Measurements from ENCODE around the gene ATP6V0C. TPM values are rescaled to one million over a fixed set of nuclear protein-coding genes. Genes with fewer than 3 reads are reported as not detected.

Gene ATP6V0C
- total RNA-seq, 1 experiment from 2014 or later = 176 TPM

- no peaks in the 10 kb centered on the region for H3K27me3 ChIP-seq (ENCODE audit: insufficient read depth, low read length)
- H3K4ac ChIP-seq (ENCODE audit: low read depth, low read length) = no peak overlapping the region
- WGBS (ENCODE audit: extremely low coverage, insufficient read length, low lambda C conversion rate) = no CpG with 5 or more reads among the region's 6 CpGs
- no peak overlapping the region for H3K4me2 ChIP-seq (ENCODE audit: insufficient read depth, insufficient read length, low read length)
- TF ChIP-seq CTCF (conservative IDR thresholded peaks at IDR 0.05) = no peak
- DNase-seq = no peak
- H4K5ac ChIP-seq (ENCODE audit: insufficient read length, low read depth, low read length) = no peak overlapping the region
- H4K91ac ChIP-seq (ENCODE audit: insufficient read length, low read depth, low read length) = no peak overlapping the region
- no peak overlapping the region for H3K9ac ChIP-seq (ENCODE audit: extremely low read depth, insufficient read length, low read length)
- Mint-ChIP-seq H3K4me1 (peaks cover 3 to 5% of the 10 kb centered on the region in 2 experiments), H3K4me3 (no peak overlapping the region), H3K27ac (no peak overlapping the region), H3K9me3 (no peaks in the 10 kb centered on the region), H3K27me3 (ENCODE audit: low read depth) (no peaks in the 10 kb centered on the region), H3K36me3 (ENCODE audit: insufficient read depth in 1 of 3, low read depth in 3 of 3) (peaks cover 0 to 18% (median 4%) of the 10 kb centered on the region in 3 experiments; a peak in 4 of 7 replicates)
- no peak overlapping the region for H3K23ac ChIP-seq (ENCODE audit: insufficient read length, low read depth, low read length)
- H2AK5ac ChIP-seq (ENCODE audit: insufficient read length, low read length) = no peak overlapping the region
- no peak overlapping the region for H2BK12ac ChIP-seq (ENCODE audit: insufficient read length, low read depth, low read length)
- H3K56ac ChIP-seq (ENCODE audit: insufficient read length, low read depth, low read length) = no peak overlapping the region
- H3K27ac ChIP-seq (ENCODE audit: insufficient read length, low read depth, low read length) = no peak overlapping the region
- no peak overlapping the region for H2BK120ac ChIP-seq (ENCODE audit: low read depth, low read length, poor library complexity, severe bottlenecking)
- H2AFZ ChIP-seq (ENCODE audit: low read length) = no peak overlapping the region
- peaks cover 3% of the 10 kb centered on the region for H3K23me2 ChIP-seq (ENCODE audit: insufficient read length, low read depth, low read length, poor library complexity, severe bottlenecking)
- H3K18ac ChIP-seq (ENCODE audit: insufficient read length, low read depth, low read length) = no peak overlapping the region
- no peaks in the 10 kb centered on the region for H3K79me2 ChIP-seq (ENCODE audit: insufficient read depth, low read length)
- no peak overlapping the region for H2BK15ac ChIP-seq (ENCODE audit: low read depth, low read length)
- H3K79me1 ChIP-seq (ENCODE audit: insufficient read depth, low read depth, low read length, poor library complexity, severe bottlenecking) = no peaks in the 10 kb centered on the region
- no peak overlapping the region for H3K14ac ChIP-seq (ENCODE audit: insufficient read depth, low read length)
- no peak overlapping the region for H2BK20ac ChIP-seq (ENCODE audit: low read depth, low read length, poor library complexity, severe bottlenecking)
- no peak overlapping the region for H3T11ph ChIP-seq (ENCODE audit: low read length)
- H3K4me1 ChIP-seq (ENCODE audit: insufficient read depth, low read length) = no peaks in the 10 kb centered on the region
- no peak overlapping the region for H2BK5ac ChIP-seq (ENCODE audit: insufficient read length, low read length)
- H4K8ac ChIP-seq (replicated peaks; ENCODE audit: insufficient read length, low read depth, low read length) = no peak overlapping the region
- H3K9me3 ChIP-seq (ENCODE audit: control insufficient read depth, low read depth, low read length) = no peaks in the 10 kb centered on the region
- no peaks in the 10 kb centered on the region for H4K20me1 ChIP-seq (ENCODE audit: control insufficient read depth, insufficient read depth, insufficient read length)
These were observed 14.3 kb upstream of the ATP6V0C start for GRCh38 chr16:2499454-2499853.
